ENCODE data around the gene DSN1. TPM values are rescaled to one million over a fixed set of nuclear protein-coding genes. Genes with fewer than 3 reads are reported as not detected.

DSN1 gene
- total RNA-seq (2021; fragmentation: NEBNext Ultra II Directional; extraction: Animal tissue kit (Norgen Biotek cat#: 25700)) = 10 to 100 TPM in 5 of 6 experiments, 1 to 10 TPM in 1; 8.6 to 15.7 (median 14.0) TPM
- long read RNA-seq, transcript DSN1-203 (11 exons, 2,233 nt) = major isoform, 7 of 17 reads
- long read RNA-seq, partial matches to known transcripts = 1 of 17 reads
- long read RNA-seq, other reads (novel, unspliced or antisense) = 2 of 17 reads

GRCh38 chr20:36773597-36774390, at the start of gene DSN1:
DSN1 (minus strand) TSS chr20:36773763; CDS start chr20:36771458, 2,305 bp downstream.
- peaks cover 4% of the 10 kb centered on the region for H3K36me3 Mint-ChIP-seq (ENCODE audit: low read depth)
- no peaks in the 10 kb centered on the region for H3K9me3 Mint-ChIP-seq
- H3K27ac Mint-ChIP-seq = peak within 1 kb of the TSS; percentile 99
- peaks cover 54% of the 10 kb centered on the region for H3K4me1 Mint-ChIP-seq (ENCODE audit: low read depth)
- peak; percentile 97 for DNase-seq
- H3K27me3 Mint-ChIP-seq (ENCODE audit: insufficient read depth) = peaks cover 14% of the 10 kb centered on the region
- TF ChIP-seq CTCF (IDR thresholded peaks at IDR 0.05) = no peak; the same call in 1 of the 2 replicates
- H3K4me3 Mint-ChIP-seq = peak within 1 kb of the TSS; percentile 91

- H3K4me1 Mint-ChIP-seq (ENCODE audit: low read depth) = peaks cover 42% of the 10 kb centered on the region
- H3K27me3 Mint-ChIP-seq (ENCODE audit: insufficient read depth) = no peaks in the 10 kb centered on the region; the same call in 1 of the 2 replicates
- no peak for DNase-seq
- no peak overlapping the region for H3K4me3 Mint-ChIP-seq
- no peaks in the 10 kb centered on the region for H3K9me3 Mint-ChIP-seq
- H3K27ac Mint-ChIP-seq = peak overlapping the region; percentile 61
- H3K36me3 Mint-ChIP-seq (ENCODE audit: low read depth) = peaks cover 31% of the 10 kb centered on the region
- TF ChIP-seq CTCF (IDR thresholded peaks at IDR 0.05) = no peak
These were observed 49.6 kb upstream of the DSN1 start for GRCh38 chr20:36823121-36823520.

- no peak for TF ChIP-seq CTCF (IDR thresholded peaks at IDR 0.05)
- Mint-ChIP-seq H3K27ac (peak overlapping the region; percentile 73), H3K27me3 (ENCODE audit: insufficient read depth) (no peaks in the 10 kb centered on the region; the same call in 1 of the 2 replicates), H3K9me3 (no peaks in the 10 kb centered on the region), H3K4me1 (ENCODE audit: low read depth) (peaks cover 36% of the 10 kb centered on the region), H3K36me3 (ENCODE audit: low read depth) (peaks cover 31% of the 10 kb centered on the region), H3K4me3 (no peak overlapping the region)
- DNase-seq = no peak
These were observed 48.4 kb upstream of the DSN1 start for GRCh38 chr20:36821964-36822437.

- H3K9me3 Mint-ChIP-seq = no peaks in the 10 kb centered on the region
- DNase-seq = no peak
- H3K4me3 Mint-ChIP-seq = no peak overlapping the region
- H3K27me3 Mint-ChIP-seq (ENCODE audit: insufficient read depth) = no peaks in the 10 kb centered on the region; the same call in 1 of the 2 replicates
- no peak for TF ChIP-seq CTCF (IDR thresholded peaks at IDR 0.05)
- peaks cover 29% of the 10 kb centered on the region for H3K4me1 Mint-ChIP-seq (ENCODE audit: low read depth)
- H3K36me3 Mint-ChIP-seq (ENCODE audit: low read depth) = peaks cover 36% of the 10 kb centered on the region
- no peak overlapping the region for H3K27ac Mint-ChIP-seq
These were observed 47.4 kb upstream of the DSN1 start for GRCh38 chr20:36820928-36821327.

- Mint-ChIP-seq H3K4me1 (ENCODE audit: low read depth) (peaks cover 29% of the 10 kb centered on the region), H3K36me3 (ENCODE audit: low read depth) (peaks cover 39% of the 10 kb centered on the region), H3K4me3 (no peak overlapping the region), H3K27ac (peak overlapping the region; percentile 40; the same call in 1 of the 2 replicates), H3K9me3 (no peaks in the 10 kb centered on the region), H3K27me3 (ENCODE audit: insufficient read depth) (no peaks in the 10 kb centered on the region; the same call in 1 of the 2 replicates)
- TF ChIP-seq CTCF (IDR thresholded peaks at IDR 0.05) = no peak
- DNase-seq = no peak
These were observed 46.5 kb upstream of the DSN1 start for GRCh38 chr20:36820073-36820472.
